NT2/D1 (cell line): ENCODE data around the gene CUL1.

Experiments
- SUZ12 ChIP-seq: IDR thresholded peaks from 2 replicates; pipeline ENCODE4 v1.6.1; 2011; ENCODE audit not compliant: insufficient read length, insufficient read depth; ENCODE audit errors: extremely low read depth
- ZNF274 ChIP-seq: IDR thresholded peaks from 2 replicates; pipeline ENCODE4 v1.6.1; 2011; ENCODE audit warnings: mild to moderate bottlenecking, low read depth, low read length

DNA sequence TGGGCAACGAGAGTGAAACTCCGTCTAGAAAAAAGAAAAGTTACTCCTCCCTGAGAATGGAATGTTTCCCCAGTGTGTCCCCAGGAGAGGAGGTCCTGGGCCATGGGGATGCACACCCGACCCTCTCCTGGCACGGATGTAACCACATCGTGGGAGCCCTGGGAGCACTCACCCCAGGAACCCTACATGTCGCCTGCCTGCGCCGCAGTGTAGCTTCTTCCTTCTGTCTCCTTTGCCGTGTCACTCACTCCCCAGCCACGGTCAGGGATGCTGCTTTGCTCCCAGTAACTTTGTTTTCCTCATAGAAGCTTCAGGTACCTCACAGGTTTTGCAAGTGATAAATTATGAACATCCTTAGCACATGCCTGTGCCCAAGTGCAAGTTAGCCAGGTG is 103.4 kb downstream of the CUL1 start:
- TF ChIP-seq SUZ12, result no peak
- TF ChIP-seq ZNF274, result no peak
